ENCODE data around the gene AZIN2. TPM values are rescaled to one million over a fixed set of nuclear protein-coding genes. Genes with fewer than 3 reads are reported as not detected.
"Not testable (repeated sequence)": the region's sequence is repeated elsewhere in the genome, so short reads cannot be mapped to it uniquely, and the experiment has no call there.

AZIN2 gene
- total RNA-seq, 1 donor from 2014 or later, result 11.8 TPM

DNA sequence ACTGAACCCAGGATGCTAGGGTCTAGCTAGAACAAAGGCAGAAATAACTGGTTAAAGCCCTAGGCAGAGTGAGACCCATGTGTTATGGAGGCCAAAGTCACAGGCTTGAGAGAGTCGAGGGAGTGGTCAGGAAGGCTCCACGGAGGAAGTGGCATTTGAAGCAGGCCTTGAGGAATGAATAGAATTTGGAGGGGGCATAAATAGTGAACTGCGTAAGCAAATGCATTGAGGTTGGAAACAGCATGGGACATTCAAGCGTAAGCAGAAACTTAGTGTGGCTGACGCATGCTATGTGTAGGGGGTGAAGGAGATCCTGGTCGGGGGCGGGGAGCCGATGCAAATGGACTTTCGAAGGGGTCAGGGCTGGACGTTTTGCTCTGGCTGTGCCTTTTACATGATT, 11.5 kb downstream of the AZIN2 start:
- DNase-seq (ENCODE audit: low spot score in 2 of 2) (no peak), FAIRE-seq (no peak)

- DNase-seq (ENCODE audit: low spot score in 2 of 2), result no peak
- FAIRE-seq, result no peak
These were observed 12.1 kb downstream of the AZIN2 start for GRCh38 chr1:33093004-33093403.

DNA sequence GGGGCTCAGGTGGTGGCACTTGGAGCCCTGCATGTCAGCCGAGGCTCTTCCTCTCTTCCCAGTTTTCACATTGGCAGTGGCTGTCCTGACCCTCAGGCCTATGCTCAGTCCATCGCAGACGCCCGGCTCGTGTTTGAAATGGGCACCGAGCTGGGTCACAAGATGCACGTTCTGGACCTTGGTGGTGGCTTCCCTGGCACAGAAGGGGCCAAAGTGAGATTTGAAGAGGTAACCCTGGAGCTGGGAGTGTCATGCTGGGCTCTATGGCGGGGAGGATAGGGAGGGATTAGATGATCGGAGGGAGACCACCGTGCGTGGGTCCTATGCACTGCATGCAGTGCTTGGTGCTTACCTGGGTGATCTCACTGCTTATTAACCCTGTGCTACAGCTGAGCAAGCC, 13.5 kb downstream of the AZIN2 start:
- DNase-seq (ENCODE audit: low spot score in 2 of 2) (no peak), FAIRE-seq (no peak)

DNA sequence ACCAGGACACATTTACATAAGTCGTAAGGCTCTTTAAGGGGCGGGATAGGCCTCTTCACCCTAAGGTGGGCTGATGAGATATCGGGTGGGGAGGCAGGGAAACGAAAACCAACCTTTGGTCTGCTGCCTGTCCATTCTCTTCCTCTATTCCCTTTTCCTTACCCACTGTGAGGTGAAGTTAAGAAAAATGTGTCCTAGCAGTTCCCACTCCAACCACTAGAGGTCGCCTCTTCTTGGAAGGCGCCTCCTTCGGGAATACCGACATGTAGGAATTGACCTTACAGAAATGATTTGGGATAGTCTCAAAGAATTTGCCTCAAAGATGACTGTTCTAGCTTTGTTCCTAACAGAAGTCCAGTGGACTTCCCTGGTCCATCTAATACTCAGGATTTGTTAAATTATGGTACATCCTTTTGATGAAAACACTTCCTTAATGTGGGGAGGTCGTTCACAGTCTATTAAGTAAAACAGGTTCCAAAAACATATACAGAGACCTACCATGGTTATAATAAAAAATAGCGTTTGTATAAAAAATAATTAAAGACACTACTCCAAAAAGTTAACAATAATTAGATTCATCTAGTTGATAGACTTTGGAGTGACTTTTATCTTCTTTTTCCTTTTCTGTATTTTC, 14.1 kb downstream of the AZIN2 start:
- no peak for DNase-seq (ENCODE audit: low spot score in 2 of 2)
- FAIRE-seq, result no peak

GRCh38 chr1:33096363-33097005, 15.5 kb downstream of the AZIN2 start:
- FAIRE-seq (no peak), DNase-seq (ENCODE audit: low spot score in 2 of 2) (no peak)

- FAIRE-seq (no peak), DNase-seq (ENCODE audit: low spot score in 2 of 2) (no peak)
These were observed 16.2 kb downstream of the AZIN2 start for GRCh38 chr1:33097137-33097611.

DNA sequence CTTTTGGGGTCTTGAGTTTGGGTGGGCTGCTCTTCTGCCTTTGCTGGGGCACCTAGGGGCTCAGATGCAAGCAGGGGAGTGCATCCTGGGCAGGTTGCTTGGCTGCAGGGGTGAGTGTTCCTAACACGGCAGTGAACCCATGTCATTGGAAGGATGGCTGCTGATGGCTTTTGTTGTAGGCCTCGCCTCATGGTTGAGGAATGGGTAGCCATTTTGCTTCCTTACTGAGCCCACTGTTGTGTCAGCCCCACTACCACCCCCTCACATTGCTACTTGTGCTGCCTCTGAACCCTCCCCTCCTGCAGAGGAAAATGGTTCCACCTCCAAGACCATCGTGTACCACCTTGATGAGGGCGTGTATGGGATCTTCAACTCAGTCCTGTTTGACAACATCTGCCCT, 16.8 kb downstream of the AZIN2 start:
- DNase-seq (ENCODE audit: low spot score in 2 of 2) (no peak), FAIRE-seq (no peak)

DNA sequence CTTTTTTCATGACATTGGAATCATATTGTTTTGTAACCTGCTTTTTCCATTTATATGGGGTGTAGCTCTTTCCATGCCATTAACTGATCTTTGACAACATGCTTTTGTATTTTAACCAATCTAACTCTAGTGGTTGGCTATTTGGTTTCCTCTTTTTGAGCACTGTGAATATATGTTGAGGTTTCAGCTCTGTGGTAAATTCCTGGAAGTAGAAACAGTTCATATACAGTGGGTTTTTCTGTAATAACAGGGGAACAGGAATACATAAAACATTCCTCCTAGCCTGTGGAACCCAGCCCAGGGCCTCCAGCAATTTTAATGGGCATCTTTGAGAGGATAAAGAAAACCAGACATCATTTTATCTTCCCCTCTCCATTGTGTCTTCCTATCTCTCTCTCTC, 17.4 kb downstream of the AZIN2 start:
- DNase-seq (ENCODE audit: low spot score in 2 of 2) (no peak), FAIRE-seq (no peak)

DNA sequence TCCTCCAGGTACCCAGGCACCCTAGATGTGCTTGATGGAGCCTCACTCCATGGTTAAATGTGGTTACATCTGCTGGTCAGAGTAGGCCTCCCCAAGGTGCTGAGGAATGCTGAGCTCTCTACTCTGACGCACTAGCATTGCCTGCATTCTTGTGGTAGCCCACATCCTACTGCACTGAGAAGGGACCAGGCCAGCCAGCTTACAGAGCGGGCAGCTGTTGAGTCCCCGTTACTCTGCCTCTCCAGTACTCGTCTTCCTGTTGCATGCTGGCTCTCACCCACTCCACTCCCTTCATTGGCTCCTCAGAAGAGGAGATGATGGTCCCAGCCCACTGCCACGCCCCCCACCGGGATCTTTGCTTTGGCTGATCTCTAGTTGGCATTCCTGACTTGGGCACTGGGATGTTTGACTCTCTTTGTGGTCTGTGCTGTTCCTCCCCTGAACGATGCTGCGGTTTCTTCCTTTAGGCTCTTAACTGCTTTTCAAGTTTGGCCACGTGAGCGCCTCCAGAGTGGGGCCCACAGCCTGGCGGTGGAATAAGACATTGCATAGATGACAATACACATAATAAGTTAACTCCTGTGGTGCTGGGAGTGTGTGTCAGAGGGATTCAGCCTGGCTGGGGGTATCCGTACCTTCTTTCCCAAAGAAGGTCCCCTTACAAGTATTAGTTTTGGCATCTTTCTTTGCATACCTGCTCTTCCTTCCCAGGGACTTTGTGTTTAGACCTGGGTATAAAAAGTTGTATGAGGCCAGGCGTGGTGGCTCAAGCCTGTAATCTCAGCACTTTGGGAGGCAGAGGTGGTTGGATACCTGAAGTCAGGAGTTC, 18.6 kb downstream of the AZIN2 start:
- DNase-seq (ENCODE audit: low spot score in 2 of 2) (no peak), FAIRE-seq (no peak)

- DNase-seq (ENCODE audit: low spot score in 2 of 2); FAIRE-seq: not testable (repeated sequence)
These were observed 19.1 kb downstream of the AZIN2 start for GRCh38 chr1:33100119-33100415.

DNA sequence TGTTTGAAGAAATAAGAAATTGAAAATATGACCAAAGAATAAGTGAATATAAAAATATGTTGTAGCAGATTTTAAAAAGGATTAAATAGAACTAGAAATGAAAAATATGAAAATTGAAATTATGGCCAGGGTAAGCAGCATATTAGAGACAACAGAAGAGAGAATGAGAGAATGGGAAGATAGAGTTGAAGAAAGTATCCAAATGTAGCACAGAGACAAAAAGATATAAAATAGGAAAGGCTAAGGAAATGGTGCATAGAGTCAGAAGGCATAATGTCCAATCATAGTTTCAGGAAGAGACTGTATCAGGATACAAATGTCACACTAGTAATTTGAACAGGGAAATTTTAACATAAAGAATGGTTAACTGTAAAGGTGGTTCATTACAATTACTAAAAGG, 29.5 kb downstream of the AZIN2 start:
- no peak for FAIRE-seq
- no peak for DNase-seq (ENCODE audit: low spot score in 2 of 2)

GRCh38 chr1:33111965-33112364, 31.0 kb downstream of the AZIN2 start:
- DNase-seq (ENCODE audit: low spot score in 2 of 2), result no peak
- FAIRE-seq, result no peak

- DNase-seq (ENCODE audit: low spot score in 2 of 2) (no peak), FAIRE-seq (no peak)
These were observed 36.6 kb downstream of the AZIN2 start for GRCh38 chr1:33117440-33118085.

DNA sequence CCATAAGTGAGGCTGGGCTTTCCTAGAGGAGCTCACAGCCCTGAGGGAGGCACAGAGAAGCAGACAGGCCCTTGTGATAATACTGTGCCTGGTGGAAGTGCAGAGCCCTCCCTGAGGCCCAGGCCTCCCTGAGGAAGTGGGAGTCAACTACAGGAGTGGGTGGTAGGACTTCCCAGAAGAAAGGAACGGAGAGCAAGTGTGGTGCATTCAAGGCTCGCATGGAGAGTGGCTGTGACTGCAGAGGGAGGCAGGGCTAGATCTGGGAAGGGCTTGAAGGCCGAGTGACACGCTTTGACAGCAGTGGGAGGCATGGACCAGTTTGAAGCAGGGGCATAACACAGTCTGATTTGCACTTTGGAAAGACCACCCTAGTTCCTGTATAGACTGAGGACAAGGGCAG, 37.3 kb downstream of the AZIN2 start:
- no peak for DNase-seq (ENCODE audit: low spot score in 2 of 2)
- no peak for FAIRE-seq

GRCh38 chr1:33119050-33119449, 38.1 kb downstream of the AZIN2 start:
- no peak for FAIRE-seq

GRCh38 chr1:33119532-33120217, 38.7 kb downstream of the AZIN2 start:
- DNase-seq (ENCODE audit: low spot score in 2 of 2) (no peak), FAIRE-seq (no peak)

More at GRCh38 chr1:33119050-33119449, 38.1 kb downstream of the AZIN2 start:
- DNase-seq (ENCODE audit: low spot score in 2 of 2), result no peak

GRCh38 chr1:33120436-33121231, 39.7 kb downstream of the AZIN2 start:
- FAIRE-seq (no peak), DNase-seq (ENCODE audit: low spot score in 2 of 2) (no peak)

DNA sequence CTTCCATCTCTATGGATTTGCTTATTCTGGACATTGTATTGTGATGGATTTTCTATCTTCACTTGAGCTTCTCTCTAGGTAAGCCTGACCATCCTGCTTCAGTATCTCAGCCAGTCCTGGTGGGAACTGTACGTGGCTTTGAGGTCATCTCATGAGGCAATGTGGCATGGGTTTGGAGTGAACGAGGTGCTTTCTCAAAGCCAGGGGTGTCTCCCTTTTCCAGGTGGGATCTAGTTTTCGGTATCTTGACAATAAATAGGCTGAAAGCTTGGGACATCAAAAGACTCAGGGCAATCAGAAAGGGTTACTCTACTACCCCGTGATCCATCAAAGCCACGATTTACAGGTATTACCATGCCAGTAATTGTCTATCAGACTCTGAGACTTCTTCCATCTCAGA, 40.8 kb downstream of the AZIN2 start:
- FAIRE-seq (no peak), DNase-seq (ENCODE audit: low spot score in 2 of 2) (no peak)

DNA sequence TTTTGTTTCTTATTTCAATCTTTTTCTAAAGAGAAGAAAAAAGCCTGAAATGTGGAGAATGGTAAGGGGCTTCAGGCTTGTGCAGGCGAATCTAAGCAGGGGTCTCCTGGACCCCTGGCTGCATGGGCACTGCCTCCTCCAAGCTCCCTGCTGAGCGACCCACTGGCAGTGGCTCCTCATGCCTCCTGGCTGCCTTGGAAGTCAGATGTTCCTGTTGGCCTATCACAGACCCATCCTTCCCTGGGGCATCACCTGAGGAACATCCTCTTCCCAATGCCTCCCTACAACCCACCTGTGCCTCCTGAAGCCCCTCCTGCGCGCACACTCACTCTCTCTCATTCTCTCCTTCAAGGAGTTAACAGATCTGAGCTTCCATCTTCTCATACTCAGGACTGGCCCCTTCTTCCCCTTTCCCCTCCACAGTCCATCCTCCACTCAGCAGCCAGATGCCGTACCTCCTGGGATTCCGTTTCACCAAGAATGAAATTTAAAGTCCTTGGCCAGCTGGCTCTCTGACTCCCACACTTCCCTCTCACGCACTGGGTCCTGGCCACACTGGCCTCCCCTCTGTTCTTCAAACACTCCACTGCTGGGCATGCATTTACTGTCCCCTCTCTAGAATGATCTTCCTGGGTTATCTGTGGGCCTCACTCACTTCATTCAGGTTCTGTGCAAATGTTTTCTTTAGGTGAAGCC, 41.7 kb downstream of the AZIN2 start:
- FAIRE-seq, result no peak
- DNase-seq (ENCODE audit: low spot score in 2 of 2), result no peak
